Stimulated activated CD8-positive, alpha-beta memory T cell treated with anti-CD3 and anti-CD28 coated beads, Interleukin-4, amount 100 ng/mL, for 24 hours (primary cell): ENCODE results near the gene ZNF521.

Source experiments
- DNase-seq: peaks from one replicate; pipeline ENCODE4 v3.0.0-alpha.2; 2020; ENCODE audit warnings: low read depth

Gene ZNF521

DNA sequence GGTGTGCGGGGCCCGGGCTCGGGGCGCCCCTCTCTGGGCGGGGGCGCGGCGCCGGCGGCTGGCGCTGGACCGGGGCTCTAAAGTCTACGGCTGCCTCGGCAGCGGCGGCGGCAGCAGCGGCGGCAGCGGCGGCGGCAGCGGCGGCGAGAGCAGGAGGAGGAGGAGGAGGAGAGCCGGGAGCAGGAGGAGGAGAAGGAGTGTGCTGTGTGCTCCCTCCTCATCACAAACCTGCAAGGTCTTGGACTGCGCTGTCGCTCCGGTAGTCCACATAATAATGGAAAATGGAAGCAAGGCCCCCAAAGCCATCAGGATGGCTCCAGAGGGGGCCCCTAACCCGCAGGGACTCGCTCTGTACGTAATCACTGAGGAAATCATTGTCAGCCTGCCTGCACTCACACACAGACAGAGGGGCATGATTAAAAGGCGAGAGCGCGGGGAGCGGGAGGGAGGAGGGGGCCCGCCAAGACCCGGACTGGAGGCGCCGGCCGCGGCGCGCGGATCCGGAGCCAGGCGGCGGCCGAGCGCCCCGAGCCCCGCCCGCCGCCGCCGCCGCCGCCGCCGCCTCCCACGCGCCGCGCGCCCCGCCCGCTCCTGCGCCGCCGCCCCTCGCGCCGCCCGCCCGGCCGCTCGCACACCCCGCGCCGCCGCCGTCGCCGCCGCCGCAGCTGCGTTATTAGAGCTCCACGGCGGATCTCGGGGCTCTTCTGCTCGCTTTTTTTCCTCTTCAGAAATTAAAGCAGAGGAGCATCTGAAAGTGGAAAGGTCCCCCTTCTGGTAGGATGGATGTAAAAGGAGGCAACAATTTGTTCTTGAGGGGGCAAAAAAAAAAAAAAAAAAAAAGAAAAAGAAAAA lies at the start of gene ZNF521:
TSS of gene ZNF521 (minus strand) at position 390 of the 852 bp plus-strand sequence. CDS start 1,220 bp downstream, outside the sequence.
- DNase-seq: peak; percentile 41

DNA sequence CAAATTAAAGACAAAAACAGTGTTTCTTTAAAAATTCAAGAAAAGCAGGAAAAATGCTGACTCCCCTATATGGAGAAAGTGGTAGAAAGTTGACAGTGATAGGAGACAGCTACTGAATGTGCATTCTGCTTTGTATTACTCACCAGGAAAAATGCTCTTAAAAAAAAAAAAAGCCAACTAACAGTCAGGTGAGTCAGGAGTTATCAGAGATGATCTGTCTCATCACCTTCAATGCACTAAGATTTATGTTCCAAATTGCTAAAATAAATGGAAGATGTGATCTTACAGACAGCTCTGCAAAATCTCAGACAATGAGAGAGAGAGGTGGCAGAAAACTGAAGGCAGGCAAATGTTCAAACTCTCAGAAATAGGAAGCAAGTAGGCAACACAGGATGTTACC lies 47.6 kb upstream of the ZNF521 start:
- DNase-seq: no peak

DNA sequence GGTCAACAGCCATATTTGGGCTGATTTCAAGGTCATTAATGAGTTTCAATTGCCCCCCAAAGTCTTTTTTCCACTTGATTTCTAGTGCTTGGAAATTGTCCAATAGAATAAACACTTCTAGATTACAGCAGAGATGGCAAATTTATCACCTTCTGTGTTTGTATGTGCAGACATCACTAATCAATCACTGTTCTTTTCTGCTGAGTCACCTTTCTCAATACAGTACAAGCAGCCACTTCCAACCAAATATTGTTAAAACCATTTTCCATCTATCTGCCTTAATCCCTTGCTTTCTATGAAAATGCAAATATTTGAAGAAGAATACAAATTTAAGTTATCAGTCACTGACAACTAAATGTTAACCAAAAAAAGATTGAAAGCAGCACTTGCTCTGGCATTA lies 40.2 kb upstream of the ZNF521 start:
- DNase-seq: no peak

DNA sequence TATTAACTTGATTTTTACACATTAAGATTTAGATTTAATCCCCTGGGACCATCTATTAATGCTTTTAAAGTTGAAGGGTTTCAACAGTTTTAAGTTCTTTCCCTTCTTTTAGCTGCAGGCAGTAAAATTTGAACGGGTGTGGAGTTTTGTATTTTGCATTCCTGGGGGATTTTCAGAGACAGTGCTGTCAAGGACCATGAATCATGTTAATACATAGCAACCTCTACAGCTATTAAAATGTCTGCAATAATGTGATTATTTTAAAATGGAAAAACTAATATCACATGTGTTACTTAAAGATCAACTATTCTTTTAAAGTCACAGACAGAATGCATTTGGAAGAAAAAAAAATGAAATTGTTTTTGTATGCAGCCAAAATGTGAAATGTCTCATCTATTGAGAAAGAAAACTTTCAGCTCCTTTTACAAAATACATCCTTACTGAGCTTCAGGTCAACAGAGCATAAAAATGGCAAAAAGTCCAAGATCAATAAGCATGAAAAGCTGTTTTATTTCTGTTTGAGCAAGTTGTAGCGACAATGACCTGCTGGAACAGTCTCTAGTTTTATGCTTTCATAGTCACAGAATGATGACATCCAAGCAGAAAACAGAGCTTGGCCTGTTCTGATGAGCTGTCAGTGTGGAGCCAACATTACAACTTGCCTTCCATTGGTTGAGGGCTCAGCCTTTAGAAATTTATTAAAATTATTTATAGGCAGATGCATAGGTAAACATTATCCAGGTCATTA lies 21.6 kb upstream of the ZNF521 start:
- DNase-seq: no peak

DNA sequence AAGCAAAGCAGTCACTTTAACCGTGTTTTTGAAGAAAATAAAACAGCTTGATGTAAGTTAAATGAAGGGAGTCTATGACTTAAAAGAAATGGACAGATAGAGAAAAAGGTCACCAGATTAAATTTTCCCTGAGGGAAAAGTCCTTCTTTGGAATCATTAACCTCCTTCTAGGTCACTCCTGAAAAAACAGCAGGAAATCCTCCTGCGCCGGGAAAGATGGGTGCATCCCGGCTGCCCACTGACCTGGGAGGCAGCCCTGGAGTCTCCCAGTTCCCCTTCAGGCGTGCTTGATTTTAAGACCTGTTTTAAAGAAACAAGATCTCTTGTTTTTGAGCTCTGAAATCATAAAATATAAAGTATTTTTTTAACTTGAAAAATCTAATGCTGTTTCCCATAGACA lies 18.4 kb upstream of the ZNF521 start:
- DNase-seq: no peak

DNA sequence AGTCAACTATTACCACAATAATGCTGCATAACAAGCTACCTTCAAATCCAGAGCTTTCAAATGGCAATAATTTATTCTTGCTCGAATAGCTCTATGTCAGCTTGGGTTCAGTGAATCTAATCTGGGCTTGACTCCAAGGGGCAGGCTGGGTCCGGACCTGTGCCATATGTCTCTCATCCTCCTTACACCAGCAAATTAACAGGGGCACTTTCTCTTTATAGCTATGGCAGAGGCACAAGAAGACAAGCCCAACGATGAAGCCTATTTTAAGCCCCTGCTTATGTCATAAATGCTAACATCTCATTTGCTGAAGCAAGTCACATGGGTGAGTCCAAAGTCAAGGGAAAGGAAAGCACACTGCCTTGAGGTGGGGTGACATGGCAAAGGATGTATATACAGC lies 13.3 kb upstream of the ZNF521 start:
- DNase-seq: no peak

DNA sequence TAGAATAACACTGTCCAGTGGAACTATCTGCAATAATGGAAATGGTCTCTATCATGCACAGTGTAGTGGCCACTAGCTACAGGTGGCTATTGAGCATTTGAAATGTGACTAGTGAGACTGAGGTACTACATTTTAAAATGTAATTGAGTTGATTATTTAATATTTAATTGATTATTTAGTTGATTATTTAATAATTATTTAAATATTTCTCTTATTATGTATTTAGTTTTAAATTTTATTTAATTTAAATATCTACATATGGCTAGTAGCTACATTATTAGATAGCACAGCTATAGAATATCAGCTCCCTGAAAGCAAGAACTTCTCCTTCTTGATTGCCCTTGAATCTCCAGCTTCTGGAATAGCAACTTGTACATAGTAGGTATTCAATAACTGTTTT lies 12.8 kb upstream of the ZNF521 start:
- DNase-seq: no peak

DNA sequence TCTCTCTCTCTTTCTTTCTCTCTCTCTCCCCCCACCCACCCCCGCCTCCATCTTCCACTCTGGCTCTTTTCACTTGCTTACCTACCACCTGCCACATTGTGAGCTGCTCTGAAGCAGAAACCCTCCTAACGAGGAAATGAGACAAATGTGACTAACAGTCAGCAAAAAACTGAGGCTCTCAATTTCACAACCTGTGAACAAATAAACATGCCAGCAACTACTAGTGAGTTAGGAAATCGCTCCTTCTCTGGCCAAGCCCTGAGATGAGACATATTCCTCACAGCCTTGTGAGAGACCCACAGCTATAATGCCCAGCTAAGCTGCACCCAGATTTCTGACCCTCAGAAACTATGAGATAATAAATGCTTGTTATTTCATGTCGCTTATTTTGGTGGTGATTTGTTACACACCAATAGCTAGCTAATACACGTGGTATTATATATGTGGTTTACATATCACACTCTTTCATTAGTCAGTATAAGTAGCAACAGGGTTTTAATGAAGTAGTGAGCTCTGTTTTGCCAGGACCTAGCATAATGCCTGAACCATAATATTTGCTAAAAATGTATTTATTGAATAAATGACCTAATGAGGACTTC lies 8.4 kb upstream of the ZNF521 start:
- no peak for DNase-seq

DNA sequence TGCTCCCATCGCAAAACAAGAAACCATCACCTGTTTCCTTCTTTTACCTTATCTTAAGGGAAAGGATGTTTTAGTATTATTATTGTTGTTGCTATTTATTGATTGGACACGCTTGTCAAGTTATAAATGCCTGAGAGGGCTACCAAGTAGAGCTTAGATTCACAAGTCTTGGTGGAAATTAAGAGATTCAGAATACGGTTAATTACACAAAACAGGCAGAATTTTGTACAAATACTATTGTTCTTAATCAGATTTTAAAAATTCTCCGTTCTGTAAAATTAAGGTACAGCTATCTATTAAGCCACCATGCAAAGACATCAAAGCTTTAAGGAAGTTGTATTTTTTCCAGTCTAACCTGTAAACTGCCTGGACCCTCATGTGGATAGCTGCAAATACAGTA lies 1.1 kb upstream of the ZNF521 start:
- DNase-seq: no peak

DNA sequence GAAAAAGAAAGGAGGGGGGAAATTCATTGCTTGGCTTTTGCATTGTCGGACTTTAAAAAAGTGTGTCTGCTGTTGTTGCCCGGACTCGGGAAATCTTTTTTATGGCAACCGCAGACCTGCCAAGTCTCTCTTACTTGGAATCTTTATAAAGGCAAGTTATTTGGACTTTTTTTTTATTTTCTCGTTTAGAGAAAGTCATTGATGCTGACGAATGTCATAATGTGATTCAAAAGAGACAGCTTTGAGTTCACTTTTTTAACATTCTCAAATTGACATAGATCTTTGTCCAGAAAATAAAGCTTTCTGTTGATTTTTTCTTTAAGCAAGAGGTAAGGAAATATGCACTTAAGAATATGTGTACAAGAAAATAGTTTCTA lies 651 bp upstream of the ZNF521 start:
- no peak for DNase-seq

DNA sequence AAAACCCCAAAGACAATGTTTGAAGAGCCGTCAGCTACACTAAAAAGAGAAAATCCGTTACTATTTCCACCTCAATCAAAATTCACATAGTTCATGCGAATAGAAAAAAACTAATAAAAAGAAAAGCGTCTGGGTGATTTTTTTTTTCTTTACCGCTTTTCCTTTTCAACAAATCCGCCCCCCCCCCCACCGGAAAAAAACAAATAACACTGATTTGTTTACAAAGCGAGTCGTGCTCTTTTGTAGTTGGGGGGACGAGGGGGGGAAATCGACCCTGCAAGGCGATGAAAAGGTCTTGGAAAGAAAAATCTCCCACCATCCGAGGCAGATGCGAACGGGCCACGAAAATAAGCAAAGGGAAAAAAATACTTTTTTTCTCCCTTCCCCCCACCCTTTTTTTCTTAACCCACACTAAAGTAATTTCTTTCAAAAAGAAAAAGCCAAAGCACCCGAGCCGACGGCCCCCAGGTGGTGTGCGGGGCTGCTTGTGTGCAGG lies 638 bp downstream of the ZNF521 start:
- DNase-seq: no peak

DNA sequence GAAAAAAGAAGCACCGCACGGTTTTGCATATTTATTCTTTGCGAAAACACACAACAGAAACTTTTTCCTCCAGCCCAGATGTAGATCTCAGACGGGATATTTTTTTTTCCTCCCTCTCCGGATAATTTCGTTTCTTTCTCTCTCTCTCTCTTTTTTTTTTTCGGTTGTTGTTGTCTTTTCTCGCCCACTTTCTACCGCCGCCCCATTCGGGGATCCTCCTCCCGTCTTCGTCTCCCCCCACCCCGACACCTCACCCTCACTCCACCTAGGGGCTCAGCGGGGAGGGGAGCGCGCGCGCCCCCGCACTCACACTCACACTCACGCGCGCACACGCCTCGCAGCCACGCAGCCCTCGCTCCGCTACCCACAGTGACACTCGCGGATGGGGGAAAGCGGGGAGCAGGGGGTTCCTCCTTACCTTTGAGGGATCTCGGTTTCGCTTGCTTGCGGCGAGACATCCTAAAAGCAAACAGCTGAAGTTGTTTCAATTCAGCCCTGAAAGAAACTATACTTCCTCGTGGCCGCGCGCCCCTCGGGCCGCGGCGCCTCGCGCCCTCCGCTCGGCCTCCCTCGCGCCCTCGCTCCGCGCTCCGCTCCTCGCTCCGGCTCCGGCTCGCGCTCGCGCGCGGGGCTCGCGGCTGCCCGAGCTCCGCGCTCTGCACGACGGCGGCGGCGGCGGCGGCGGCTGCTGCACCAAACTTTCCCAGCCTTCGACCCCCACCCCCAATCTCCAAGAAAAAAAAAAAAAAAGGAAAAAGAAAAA lies 1.3 kb downstream of the ZNF521 start:
- no peak for DNase-seq

DNA sequence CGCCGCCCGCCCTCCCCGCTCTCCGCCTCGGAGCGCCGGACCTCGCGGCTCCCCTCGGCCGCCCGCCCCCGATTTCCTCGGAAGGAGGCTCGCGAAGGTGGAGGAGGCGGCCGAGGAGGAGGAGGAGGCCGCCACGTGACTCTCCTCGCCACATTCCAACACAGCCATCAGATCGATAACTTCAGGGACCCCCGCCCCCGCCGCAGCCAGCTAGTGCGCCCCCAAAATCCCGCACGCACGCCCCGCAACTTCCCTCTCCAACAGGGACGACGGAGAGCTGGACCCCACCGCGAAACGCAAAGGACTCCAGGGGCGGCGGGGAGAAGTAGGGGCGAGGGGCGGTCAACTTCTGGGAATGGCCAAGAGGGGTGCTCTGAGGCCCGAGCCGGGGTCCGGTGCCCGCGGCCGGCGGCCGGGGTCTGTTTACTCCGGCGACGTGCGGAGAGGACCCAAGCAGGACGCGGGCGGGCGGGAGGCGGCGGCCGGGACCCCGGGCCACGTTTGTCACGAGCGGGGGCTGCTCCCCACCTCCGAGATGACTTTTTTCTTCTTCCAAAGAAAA lies 2.0 kb downstream of the ZNF521 start:
- DNase-seq: no peak

DNA sequence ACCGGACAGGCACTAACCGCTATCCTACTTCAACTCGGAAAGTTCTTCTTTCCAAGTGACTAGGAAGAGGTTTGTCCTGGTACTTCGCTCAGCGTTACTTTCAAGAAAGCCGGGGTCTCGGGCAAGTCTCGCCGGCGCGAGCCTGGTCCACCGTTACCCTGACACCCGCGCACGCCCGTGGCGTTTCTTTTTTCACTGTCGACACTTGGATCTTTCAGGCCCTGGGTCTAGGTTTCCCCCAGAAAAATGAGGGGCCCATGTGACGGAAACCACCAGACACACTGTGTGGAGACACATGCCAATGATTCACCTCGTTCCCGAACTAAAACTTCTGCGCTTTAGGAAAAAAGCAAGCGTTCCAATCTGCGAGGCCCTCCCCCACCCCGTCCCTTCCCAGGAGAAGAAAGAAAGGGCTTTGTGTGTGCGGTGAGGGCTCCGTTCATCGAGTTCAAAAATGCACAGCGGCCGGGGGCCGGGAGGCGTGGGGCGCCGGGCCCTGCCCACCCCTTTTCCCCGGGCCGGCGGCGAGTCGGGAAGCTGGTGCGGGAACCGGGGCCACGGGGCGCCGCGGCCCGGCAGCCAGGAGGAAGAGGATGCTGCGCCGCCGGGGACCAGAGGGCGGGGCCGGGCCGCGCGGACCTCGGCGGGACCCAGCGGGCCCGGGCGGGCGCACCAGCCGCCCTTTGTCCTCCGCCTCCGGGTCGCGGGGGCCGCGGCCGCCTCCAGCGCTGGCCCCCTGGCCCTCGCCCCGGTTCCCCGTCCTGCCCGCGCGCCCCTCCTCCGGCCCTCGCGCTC lies 2.6 kb downstream of the ZNF521 start:
- no peak for DNase-seq

DNA sequence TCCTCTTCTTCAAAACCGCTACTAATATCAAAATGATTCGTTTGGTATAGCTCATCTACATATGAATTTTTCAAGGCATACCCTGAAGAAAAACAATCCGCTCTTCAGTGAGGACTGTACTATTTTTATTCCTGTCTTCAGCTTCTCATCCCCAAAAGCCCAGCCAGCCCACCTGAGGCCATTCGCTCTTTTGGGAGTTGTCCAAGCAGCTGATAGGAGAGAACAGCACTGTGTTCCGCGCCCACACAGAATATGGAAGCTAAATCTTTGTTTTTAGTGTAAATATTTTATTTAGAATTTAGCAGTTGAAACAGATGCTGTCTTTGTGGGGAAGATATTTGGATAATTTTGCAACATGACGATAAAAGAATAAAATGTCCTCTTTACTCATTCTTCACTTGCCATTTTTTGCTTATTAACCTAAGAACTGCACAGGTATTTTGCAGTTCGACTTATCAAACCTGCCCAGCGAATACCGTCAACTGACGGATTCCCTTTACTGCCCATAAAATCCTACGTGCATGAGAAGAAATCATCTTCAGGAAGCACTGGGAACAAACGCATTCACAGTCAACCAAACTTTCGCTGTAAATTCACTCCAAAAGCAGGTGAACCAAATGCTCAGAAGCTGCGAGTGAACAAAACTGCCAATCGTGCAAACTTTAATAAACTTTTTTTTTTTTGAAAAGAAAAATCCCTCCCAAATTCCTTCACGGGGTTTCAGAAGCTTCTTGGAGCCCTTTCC lies 3.4 kb downstream of the ZNF521 start:
- no peak for DNase-seq

DNA sequence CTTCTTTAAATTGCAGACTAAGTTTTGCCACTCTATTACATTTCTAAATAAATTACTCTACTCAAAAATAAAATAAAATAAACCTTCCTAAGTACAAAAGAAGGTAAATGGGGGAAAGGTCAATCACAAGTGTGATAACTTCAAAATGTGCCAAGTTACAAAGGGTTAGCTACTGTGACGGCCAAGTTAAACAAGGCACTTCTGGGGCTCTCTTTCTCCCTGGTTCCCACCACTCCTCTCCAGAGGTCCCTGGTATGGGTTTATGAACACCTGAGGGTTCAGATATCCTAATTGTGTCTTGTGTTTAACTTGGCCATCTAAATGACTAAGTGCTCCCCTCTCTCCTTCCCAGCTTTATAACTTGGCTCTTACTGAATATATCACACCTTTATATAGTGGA lies 5.4 kb downstream of the ZNF521 start:
- no peak for DNase-seq

DNA sequence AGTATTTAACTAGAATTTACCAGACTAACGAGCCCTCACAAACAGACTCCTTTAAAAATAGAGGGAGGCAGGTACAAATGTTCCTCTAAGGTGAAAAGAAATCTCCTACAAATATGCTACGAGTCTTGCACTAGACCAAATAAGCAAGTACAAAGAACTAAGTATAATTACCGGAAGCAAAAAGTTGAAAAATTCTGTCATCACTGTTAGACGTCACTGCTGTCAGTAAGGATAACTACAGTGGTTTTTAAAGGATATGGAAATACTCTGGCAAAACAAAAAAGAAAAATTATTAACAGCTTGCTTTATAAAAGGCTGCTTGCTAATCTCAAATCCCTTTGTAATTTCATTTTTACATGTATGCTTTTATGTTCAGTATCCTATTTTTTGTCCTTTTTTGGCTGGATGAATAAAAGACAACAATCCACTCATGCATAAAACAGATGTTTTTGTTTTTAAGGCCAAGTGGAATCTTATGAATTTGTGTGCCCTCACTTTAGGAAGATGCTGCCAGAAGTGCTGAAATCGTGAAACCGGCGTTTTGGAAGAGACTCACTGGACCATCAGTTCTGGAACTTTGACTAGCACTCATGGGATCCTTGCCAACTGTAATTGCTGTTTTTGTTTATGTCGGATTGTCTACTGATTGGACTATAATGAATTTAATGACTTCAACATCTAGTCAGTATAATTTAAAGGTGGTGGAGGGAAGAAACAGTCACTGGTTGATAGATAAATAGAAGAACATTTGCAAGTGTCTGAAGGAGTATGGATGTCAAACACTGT lies 6.7 kb downstream of the ZNF521 start:
- no peak for DNase-seq

DNA sequence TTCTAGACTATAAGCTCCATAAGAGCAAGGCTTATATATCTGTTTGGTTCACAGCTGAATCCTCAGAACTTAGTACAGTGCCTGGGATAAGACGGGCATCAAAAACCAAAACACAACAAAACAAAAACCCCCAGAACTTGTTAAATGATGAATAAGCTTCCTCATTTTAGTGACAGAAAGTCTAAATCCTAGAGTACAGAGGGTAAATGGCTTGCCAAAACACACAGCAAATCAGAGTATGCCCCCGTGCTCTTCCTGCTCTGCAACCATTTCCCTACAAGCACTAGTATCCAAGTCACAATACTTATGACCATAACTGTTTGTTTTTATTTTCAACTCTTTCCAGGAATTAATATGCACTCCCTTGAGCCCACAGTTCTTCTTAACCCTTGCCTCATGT lies 10.1 kb downstream of the ZNF521 start:
- no peak for DNase-seq

DNA sequence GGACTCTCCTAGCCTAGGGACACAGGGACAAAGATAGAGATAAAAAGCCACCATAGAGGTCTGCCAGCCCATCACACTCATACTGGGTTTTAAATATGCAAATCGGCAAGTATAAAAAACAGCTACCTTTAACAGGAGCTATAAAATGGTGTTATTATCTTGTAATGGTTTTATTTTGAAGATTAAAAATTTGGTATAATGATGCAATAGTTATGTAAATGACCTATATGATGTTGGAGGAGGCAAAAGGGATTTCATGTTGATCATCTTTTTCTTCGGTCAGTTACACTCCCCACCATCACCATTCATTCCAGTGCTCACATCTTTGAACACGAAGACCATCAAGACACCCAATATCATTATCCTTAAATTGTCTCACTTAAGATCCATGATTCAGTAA lies 11.2 kb downstream of the ZNF521 start:
- no peak for DNase-seq
